ENCODE measurements around the gene CCDC78. TPM values are rescaled to one million over a fixed set of nuclear protein-coding genes. Genes with fewer than 3 reads are reported as not detected.

The CCDC78 gene
- total RNA-seq, 1 experiment from 2014 or later, result 10.0 TPM

DNA sequence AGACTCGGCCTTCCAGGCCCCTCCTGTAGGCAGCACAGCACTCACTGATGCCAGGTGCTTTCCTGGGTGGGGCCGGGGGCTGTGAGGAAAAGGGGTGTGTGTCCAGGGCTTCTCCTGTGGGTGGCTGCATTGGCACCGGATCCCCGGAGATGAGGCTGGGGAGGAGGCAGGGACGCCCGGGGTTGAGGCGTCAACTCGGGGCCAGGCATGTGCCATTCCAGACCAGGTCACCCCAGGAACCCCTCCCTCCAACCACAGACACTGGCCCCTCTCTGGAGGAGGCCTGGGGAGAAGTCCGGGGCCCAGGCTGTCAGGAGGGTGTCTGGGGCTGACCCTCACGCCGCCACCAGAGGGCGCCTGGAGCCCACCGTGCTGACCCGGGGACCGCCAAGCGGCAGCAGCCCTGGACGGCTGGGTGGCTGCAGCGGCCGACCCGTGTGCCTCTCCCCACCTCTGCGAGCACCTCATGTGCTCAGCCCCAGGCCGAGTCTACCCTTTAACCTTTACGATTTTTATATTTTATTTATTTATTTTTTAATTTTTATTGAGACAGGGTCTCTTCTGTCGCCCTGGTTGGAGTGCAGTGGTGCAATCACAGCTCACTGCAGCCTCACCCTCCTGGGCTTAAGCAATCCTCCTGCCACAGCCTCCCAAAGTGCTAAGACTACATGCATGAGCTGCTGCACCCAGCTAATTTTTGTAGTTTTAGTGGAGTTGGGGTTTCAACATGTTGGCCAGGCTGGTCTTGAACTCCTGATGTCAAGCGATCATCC, 14.5 kb downstream of the CCDC78 start:
- Mint-ChIP-seq H3K27me3 (ENCODE audit: unreplicated experiment) (peaks cover 50% of the 10 kb centered on the region), H3K27ac (ENCODE audit: unreplicated experiment) (no peak overlapping the region), H3K4me3 (ENCODE audit: low read depth, unreplicated experiment) (no peak overlapping the region), H3K4me1 (ENCODE audit: low read depth, unreplicated experiment) (peaks cover 14% of the 10 kb centered on the region), H3K9me3 (ENCODE audit: low read depth, unreplicated experiment) (no peaks in the 10 kb centered on the region), H3K36me3 (ENCODE audit: insufficient read depth, unreplicated experiment) (peaks cover 35% of the 10 kb centered on the region)
- BruUV-seq (replicated peaks), result no TSS peak
- TF ChIP-seq, protein P1, sequence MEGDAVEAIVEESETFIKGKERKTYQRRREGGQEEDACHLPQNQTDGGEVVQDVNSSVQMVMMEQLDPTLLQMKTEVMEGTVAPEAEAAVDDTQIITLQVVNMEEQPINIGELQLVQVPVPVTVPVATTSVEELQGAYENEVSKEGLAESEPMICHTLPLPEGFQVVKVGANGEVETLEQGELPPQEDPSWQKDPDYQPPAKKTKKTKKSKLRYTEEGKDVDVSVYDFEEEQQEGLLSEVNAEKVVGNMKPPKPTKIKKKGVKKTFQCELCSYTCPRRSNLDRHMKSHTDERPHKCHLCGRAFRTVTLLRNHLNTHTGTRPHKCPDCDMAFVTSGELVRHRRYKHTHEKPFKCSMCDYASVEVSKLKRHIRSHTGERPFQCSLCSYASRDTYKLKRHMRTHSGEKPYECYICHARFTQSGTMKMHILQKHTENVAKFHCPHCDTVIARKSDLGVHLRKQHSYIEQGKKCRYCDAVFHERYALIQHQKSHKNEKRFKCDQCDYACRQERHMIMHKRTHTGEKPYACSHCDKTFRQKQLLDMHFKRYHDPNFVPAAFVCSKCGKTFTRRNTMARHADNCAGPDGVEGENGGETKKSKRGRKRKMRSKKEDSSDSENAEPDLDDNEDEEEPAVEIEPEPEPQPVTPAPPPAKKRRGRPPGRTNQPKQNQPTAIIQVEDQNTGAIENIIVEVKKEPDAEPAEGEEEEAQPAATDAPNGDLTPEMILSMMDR (IDR thresholded peaks at IDR 0.05; ENCODE audit: unreplicated experiment), result peak; percentile 97
- DNase-seq, result peak; percentile 94
- intact Hi-C loops (cut with micrococcal nuclease; ENCODE audit: unreplicated experiment), result loop anchor here (5.0 kb wide), 1 partner anchor 76 kb away; the partner anchor contains the start of genes CHTF18 and RPUSD1
- CTCF ChIA-PET, result interaction anchor here (0.9 to 1.4 kb wide), 9 partner anchors 10 to 346 kb away, joined by 3 to 9 read pairs (median 4); partner anchors contain the start of genes ANTKMT, CHTF18, CIAO3 and RPUSD1

DNA sequence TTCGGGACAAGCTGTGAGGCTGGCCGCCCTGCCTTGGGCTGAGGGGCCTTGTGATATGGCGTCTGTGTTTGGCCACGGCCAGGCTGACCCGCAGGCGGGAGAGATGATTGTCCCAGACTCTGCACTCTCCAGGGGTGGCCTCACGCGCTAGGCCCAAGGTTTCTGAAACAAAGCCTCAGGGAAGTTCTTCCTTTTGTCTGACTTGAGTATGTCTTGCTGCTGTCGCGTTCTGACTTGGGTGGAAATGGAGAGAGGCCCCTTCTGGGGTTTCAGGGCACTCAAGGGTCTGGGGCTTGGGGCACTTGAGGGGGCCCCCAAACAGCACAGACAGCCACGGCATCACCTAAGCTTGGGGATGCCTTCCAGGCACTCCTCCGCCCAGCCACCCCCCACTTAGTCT, 15.2 kb downstream of the CCDC78 start:
- intact Hi-C loops (cut with micrococcal nuclease; ENCODE audit: unreplicated experiment), result loop anchor here (5.0 kb wide), 1 partner anchor 76 kb away; the partner anchor contains the start of genes CHTF18 and RPUSD1
- H3K36me3 Mint-ChIP-seq (ENCODE audit: insufficient read depth, unreplicated experiment), result peaks cover 29% of the 10 kb centered on the region

DNA sequence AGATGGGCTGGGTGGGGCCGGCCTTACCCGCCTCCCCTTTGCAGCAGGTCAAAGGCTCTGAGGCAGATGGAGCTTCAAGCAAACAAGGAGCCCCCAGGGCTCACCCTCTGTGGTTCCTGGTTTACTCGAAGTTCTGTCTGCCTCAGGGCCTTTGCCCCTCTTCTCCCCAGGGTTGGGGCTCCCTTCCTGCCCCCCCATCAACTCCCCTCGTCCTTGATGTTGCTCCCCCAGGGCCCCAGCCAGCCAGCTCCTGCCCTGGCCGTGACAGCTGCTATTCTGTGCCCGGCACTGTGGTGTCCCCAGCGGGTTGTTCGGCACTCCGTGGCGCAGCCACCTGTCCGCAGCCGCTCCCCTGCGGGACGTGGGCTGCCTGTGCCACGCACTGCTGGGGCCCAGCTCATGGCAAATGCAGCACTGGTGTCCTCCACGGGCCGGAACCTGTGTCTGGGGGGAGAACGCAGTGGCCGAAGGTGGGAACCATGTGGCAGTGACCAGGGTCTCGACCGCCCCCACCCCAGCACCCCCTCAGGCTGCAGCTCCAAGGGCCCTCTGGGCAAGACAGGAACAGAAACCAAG, 15.7 kb downstream of the CCDC78 start:
- BruUV-seq (replicated peaks), result no TSS peak
- H3K4me3 Mint-ChIP-seq (ENCODE audit: low read depth, unreplicated experiment), result no peak overlapping the region
- H3K9me3 Mint-ChIP-seq (ENCODE audit: low read depth, unreplicated experiment), result no peaks in the 10 kb centered on the region
- H3K4me1 Mint-ChIP-seq (ENCODE audit: low read depth, unreplicated experiment), result peaks cover 6% of the 10 kb centered on the region
- CTCF ChIA-PET, result no interaction called here
- H3K36me3 Mint-ChIP-seq (ENCODE audit: insufficient read depth, unreplicated experiment), result peaks cover 24% of the 10 kb centered on the region
- peaks cover 59% of the 10 kb centered on the region for H3K27me3 Mint-ChIP-seq (ENCODE audit: unreplicated experiment)
- H3K27ac Mint-ChIP-seq (ENCODE audit: unreplicated experiment), result no peak overlapping the region
- TF ChIP-seq, protein P1 (IDR thresholded peaks at IDR 0.05; ENCODE audit: unreplicated experiment), result no peak
- intact Hi-C loops (cut with micrococcal nuclease; ENCODE audit: unreplicated experiment), result loop anchor here (5.0 kb wide), 1 partner anchor 77 kb away; the partner anchor contains the start of genes CHTF18 and RPUSD1
- no peak for DNase-seq

More for the DNA sequence above, 15.2 kb downstream of the CCDC78 start:
- H3K4me1 Mint-ChIP-seq (ENCODE audit: low read depth, unreplicated experiment), result peaks cover 7% of the 10 kb centered on the region
- CTCF ChIA-PET, result no interaction called here
- no peak overlapping the region for H3K27ac Mint-ChIP-seq (ENCODE audit: unreplicated experiment)
- no TSS peak for BruUV-seq (replicated peaks)
- no peak overlapping the region for H3K4me3 Mint-ChIP-seq (ENCODE audit: low read depth, unreplicated experiment)
- no peaks in the 10 kb centered on the region for H3K9me3 Mint-ChIP-seq (ENCODE audit: low read depth, unreplicated experiment)
- H3K27me3 Mint-ChIP-seq (ENCODE audit: unreplicated experiment), result peaks cover 57% of the 10 kb centered on the region
- TF ChIP-seq, protein P1 (IDR thresholded peaks at IDR 0.05; ENCODE audit: unreplicated experiment), result no peak
- DNase-seq, result no peak

DNA sequence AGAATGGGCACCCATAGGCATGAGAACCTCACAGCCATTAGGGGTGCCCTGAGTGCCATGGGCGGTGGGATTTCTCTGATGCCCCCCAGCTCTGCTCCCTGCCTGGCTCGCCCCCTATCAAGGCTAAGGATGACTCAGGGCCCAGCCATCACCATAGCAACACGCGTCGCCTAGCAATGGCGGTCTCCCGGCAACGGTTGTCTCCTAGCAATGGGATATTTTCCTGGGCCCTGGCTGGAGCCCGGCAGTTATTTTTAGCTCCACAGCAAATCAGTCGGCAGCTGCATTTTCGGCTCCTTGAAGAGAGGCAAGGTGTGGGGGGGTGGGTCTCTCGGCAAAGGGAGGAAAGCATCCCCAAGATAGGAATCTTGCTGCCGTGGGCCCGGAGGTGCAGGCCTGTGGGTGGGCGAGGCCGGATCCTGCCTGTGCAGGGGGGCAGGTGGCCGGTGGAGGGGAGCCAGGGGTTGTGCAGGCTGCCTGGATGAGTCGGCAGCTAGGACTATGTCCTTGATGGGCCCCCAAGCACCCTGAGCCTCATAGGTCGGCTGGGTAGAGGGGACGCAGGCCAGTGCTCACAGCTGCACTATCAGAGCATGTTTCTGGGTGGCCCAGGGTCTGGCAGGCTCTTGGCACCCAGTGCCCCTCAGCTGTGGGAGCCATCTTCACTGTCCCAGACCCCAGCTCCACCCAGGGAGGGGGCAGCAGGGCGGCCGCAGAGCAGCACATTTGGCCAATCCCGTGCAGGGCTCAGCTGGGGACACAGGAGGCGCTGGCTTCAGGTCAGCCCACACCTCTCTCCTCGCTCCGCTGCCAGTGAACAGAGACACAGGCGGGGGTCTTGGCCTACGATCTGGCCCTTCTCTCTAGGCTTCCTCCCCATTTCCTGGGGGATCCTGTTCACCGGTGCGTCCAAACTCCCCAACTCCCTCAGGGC, 16.4 kb downstream of the CCDC78 start:
- no peak overlapping the region for H3K4me3 Mint-ChIP-seq (ENCODE audit: low read depth, unreplicated experiment)
- no TSS peak for BruUV-seq (replicated peaks)
- H3K9me3 Mint-ChIP-seq (ENCODE audit: low read depth, unreplicated experiment), result no peaks in the 10 kb centered on the region
- H3K36me3 Mint-ChIP-seq (ENCODE audit: insufficient read depth, unreplicated experiment), result peaks cover 17% of the 10 kb centered on the region
- H3K4me1 Mint-ChIP-seq (ENCODE audit: low read depth, unreplicated experiment), result peaks cover 6% of the 10 kb centered on the region
- peak; percentile 65 for DNase-seq
- H3K27me3 Mint-ChIP-seq (ENCODE audit: unreplicated experiment), result peaks cover 61% of the 10 kb centered on the region
- TF ChIP-seq, protein P1 (IDR thresholded peaks at IDR 0.05; ENCODE audit: unreplicated experiment), result no peak
- H3K27ac Mint-ChIP-seq (ENCODE audit: unreplicated experiment), result no peak overlapping the region
- intact Hi-C loops (cut with micrococcal nuclease; ENCODE audit: unreplicated experiment), result loop anchor here (5.0 kb wide), 1 partner anchor 77 kb away; the partner anchor contains the start of genes CHTF18 and RPUSD1
- CTCF ChIA-PET, result interaction anchor here (0.6 kb wide), 1 partner anchor 478 kb away, joined by 4 read pairs; no protein-coding TSS in a partner anchor

All from Calu3 (cell line).